Measurements from ENCODE around the gene MYL12B.
A peak's percentile ranks its signal among the peaks of the same experiment; 100 is the strongest.
"Not testable (repeated sequence)": the region's sequence is repeated elsewhere in the genome, so short reads cannot be mapped to it uniquely, and the experiment has no call there.

MYL12B gene

GRCh38 chr18:3297025-3297984 is 35.4 kb downstream of the MYL12B start:
- peak; percentile 70 for DNase-seq (ENCODE audit: low spot score)

- DNase-seq (ENCODE audit: low spot score) = no peak
These were observed 42.9 kb downstream of the MYL12B start for GRCh38 chr18:3304832-3305231.

- no peak for DNase-seq (ENCODE audit: low spot score)
These were observed 43.4 kb downstream of the MYL12B start for GRCh38 chr18:3305354-3305762.

- no peak for DNase-seq (ENCODE audit: low spot score)
These were observed 44.0 kb downstream of the MYL12B start for GRCh38 chr18:3305933-3306332.

- DNase-seq (ENCODE audit: low spot score) = no peak
These were observed 44.5 kb downstream of the MYL12B start for GRCh38 chr18:3306391-3306790.

GRCh38 chr18:3313685-3314084 is 51.8 kb downstream of the MYL12B start:
- DNase-seq (ENCODE audit: low spot score) = no peak

- DNase-seq (ENCODE audit: low spot score) = not testable (repeated sequence)
These were observed 53.4 kb downstream of the MYL12B start for GRCh38 chr18:3315344-3315743.

- DNase-seq (ENCODE audit: low spot score) = no peak
These were observed 57.5 kb downstream of the MYL12B start for GRCh38 chr18:3319399-3319798.

- no peak for DNase-seq (ENCODE audit: low spot score)
These were observed 58.0 kb downstream of the MYL12B start for GRCh38 chr18:3319894-3320454.

- DNase-seq (ENCODE audit: low spot score) = no peak
These were observed 59.3 kb downstream of the MYL12B start for GRCh38 chr18:3321133-3321812.

GRCh38 chr18:3323900-3324299 is 62.0 kb downstream of the MYL12B start:
- DNase-seq (ENCODE audit: low spot score) = no peak
